DOHH2 (cell line): ENCODE measurements around the gene ALAS2.

Experiments used
- EZH2phosphoT487 ChIP-seq: fragments of 200-600 bp; sonication (generic); IDR thresholded peaks from 2 replicates; pipeline ENCODE4 v1.6.1; 2017; ENCODE audit warnings: borderline replicate concordance, mild to moderate bottlenecking, antibody characterized with exemption, low read length, moderate library complexity, mixed read lengths
- TF ChIP-seq, protein P1 (sequence below): fragments of 200-600 bp; sonication (generic); IDR thresholded peaks from one replicate; pipeline ENCODE4 v1.5.1; 2014; ENCODE audit warnings: antibody characterized with exemption, mild to moderate bottlenecking, low read depth, low read length; ENCODE audit not compliant: poor library complexity, severe bottlenecking

- TF ChIP-seq, protein P1, sequence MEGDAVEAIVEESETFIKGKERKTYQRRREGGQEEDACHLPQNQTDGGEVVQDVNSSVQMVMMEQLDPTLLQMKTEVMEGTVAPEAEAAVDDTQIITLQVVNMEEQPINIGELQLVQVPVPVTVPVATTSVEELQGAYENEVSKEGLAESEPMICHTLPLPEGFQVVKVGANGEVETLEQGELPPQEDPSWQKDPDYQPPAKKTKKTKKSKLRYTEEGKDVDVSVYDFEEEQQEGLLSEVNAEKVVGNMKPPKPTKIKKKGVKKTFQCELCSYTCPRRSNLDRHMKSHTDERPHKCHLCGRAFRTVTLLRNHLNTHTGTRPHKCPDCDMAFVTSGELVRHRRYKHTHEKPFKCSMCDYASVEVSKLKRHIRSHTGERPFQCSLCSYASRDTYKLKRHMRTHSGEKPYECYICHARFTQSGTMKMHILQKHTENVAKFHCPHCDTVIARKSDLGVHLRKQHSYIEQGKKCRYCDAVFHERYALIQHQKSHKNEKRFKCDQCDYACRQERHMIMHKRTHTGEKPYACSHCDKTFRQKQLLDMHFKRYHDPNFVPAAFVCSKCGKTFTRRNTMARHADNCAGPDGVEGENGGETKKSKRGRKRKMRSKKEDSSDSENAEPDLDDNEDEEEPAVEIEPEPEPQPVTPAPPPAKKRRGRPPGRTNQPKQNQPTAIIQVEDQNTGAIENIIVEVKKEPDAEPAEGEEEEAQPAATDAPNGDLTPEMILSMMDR = no peak
- TF ChIP-seq EZH2phosphoT487 = no peak
Measured at GRCh38 chrX:55006827-55007621, 23.8 kb downstream of the ALAS2 start.
